GM21717 (cell line): ENCODE data around the gene GRIP1.

Experiments used
- ATAC-seq: cut with Tn5 transposase; IDR thresholded peaks from one replicate; pipeline ENCODE4 v1.9.1; 2021; ENCODE audit warnings: mild to moderate bottlenecking, moderate library complexity; ENCODE audit not compliant: unreplicated experiment

Gene GRIP1

GRCh38 chr12:66694666-66695613 lies 16.1 kb upstream of the GRIP1 start:
- no peak for ATAC-seq

DNA sequence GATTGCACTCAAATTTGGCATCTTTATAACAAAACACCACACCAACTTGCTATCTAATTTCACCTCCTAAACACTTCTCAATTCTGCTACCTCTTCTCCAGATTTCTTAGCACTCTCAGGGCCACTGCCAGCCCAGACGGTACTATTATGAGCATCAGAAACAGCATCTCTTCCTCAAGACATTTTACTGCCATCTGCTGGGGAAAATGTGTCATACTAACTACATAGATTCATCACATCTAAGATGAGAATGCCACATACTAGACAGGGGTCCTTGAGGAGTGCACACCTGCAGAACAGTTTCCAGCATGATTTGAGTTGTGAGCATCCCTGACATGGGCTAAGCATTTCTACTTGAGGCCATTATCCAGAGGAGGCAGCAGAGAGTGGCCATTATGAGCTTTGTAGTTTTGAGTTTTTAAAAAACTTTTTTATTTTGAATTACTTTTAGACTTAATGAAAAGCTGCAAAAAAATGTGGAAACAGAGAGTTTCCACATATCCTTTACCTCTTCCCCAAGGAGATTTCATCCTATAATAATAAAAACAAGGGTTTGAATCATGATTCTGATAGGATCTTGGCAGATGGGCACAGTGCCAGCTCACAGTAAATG lies 15.1 kb upstream of the GRIP1 start:
- peak; percentile 68 for ATAC-seq

DNA sequence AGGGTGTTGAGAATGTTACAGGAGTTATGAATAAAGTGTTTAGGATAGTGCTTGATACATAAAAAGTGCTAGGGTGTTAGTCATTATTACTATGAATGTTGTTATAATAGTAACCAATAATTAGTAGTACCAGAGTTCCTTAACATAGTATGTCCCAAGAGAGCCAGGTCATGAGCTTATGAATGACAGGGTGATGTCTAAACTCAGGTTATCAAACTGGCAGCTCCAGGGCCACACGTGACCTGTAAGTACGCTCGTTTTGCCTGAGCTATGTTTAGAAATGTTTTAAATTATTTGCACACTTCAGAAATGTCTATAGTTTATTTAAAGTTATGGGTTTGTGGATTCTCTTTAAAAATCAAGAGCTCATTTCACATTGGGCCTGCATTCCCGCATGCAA lies 14.1 kb upstream of the GRIP1 start:
- ATAC-seq: no peak

DNA sequence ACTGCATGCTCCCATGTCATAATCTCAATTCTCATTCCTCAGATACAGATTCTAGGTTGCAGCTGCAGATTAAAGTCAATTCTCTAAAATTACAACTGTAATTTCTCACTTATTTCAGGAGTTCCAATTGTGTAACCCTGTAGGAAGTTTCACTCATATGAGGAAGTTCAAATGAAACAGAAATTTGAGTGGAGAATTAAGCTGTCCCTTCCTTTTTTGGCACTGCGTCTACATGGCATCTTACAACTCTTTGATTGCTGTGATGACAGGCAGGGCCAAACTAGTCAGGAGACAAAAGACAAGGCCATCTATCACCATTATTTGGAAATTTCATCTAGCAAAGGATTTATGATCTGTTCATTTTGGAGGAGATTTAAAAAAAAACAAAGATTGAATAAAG lies 13.3 kb upstream of the GRIP1 start:
- no peak for ATAC-seq

- peak; percentile 75 for ATAC-seq
These were observed 10.1 kb upstream of the GRIP1 start for GRCh38 chr12:66688846-66689439.

DNA sequence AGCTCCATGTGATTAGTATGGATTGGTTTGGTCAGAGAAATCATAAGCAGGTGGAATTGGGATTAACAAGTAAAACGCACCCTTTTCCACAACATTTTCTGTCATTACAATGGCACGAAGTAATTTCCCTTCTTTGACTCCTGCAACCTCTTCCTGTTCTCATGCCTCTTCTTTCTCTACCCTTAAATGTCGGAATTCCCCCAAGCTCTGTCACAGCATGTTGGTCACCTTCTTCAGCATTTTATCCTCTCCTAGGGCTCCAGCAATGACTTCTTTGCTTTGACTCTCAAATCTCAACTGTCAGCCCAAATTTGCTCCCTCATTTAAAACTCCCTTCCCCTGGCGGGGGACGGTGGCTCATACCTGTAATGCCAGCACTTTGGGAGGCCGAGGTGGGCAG lies 5.3 kb upstream of the GRIP1 start:
- ATAC-seq: no peak

DNA sequence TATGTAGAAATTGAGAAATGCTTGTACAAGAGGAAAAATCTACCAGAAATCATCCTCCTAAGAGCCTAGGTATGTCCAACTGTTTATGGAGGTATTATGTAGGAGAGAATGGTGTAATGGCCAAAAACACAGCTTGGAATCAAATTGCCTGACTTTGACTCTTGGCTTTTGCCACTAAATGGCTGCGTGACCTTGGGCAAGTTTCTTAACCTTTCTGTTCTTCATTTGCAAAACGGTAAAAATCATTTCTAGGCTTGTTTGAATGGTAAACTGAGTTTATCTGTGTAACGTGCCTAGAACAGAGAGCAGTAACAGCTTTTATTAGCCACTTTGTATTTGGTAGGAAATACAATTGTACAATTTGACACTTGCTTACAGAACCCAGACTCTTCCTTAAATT lies 4.9 kb upstream of the GRIP1 start:
- ATAC-seq: no peak

DNA sequence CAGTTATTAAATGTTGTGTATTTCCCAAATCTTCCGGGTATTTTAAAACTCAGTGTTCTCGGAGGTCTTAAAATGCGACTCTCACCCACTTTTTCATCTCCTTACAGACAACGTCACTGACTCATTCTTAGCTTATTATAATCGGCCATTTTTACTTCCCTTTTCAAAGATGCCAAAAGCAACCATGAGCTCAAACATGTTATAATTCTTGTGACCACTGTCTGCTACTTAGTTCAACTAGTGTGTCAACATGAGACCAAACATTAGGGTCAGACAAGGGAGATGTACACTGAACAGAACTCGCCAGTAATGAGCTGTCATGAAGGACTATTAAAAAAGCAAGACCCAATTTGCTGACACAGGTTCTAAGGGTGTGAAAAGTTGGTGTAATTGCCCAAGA lies 4.2 kb upstream of the GRIP1 start:
- ATAC-seq: no peak

- no peak for ATAC-seq
These were observed 697 bp upstream of the GRIP1 start for GRCh38 chr12:66679461-66680084.

GRCh38 chr12:66676241-66676640 lies 2.6 kb downstream of the GRIP1 start:
- ATAC-seq: no peak

- no peak for ATAC-seq
These were observed 4.3 kb downstream of the GRIP1 start for GRCh38 chr12:66674495-66675122.

DNA sequence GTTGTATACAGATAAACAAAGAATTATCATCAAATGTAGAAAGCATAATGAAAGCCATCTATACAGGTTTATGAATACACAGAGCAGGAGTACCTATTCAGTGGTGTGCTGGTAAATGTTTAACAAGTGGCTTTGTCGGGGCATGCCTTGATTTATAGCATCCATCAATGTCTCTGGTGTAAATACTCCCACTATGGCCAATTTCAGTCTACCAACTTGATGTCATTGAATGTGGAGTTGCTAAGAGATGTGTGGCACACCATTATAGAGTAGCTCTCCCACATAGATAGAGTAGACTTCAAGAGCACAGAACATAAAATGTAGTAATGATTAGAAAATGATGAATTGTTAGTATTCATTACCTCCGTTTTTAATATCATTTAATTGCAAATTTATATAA lies 9.3 kb downstream of the GRIP1 start:
- no peak for ATAC-seq

GRCh38 chr12:66668311-66668710 lies 10.6 kb downstream of the GRIP1 start:
- no peak for ATAC-seq

DNA sequence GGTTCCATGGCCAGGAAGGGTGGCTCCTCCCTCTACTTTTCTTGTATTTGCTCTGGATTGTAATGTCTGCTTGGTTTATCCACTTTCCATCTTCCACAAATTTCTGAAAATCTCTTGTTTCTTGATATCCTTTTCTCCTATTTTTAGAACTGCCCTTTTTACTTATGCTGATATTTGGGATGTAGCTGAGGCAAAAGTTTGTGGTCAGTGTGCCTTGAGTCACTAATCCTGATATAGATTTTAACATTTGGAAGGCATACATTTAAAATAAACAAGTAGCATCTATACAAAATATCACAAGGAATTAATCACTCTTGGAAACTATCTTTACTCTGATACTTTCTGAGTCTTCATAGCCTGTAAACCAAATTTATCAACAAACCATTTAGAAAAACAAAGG lies 11.0 kb downstream of the GRIP1 start:
- ATAC-seq: no peak

- no peak for ATAC-seq
These were observed 12.4 kb downstream of the GRIP1 start for GRCh38 chr12:66666481-66666880.

GRCh38 chr12:66665435-66665985 lies 13.4 kb downstream of the GRIP1 start:
- ATAC-seq: no peak

- no peak for ATAC-seq
These were observed 14.8 kb downstream of the GRIP1 start for GRCh38 chr12:66664076-66664475.

- ATAC-seq: no peak
These were observed 15.3 kb downstream of the GRIP1 start for GRCh38 chr12:66663611-66664010.

DNA sequence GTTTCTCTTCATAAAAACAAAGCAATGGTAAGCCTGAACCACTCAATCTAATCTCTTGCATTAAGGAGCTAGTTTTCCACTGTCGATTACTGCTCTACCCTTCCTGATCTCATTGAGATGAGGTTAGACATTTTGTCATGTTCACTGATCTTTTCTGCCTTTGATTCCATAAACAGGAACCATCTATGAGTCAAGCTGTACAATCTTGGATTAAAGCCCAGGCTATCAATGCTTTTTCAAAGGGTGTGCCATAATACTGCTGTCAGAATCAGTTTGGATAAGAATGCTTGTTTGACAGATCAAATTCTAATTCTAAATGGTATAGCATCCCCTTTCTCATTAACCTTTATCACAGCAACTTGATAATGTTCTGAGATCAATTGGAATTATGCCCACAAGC lies 16.1 kb downstream of the GRIP1 start:
- no peak for ATAC-seq

GRCh38 chr12:66662179-66662578 lies 16.7 kb downstream of the GRIP1 start:
- ATAC-seq: no peak

- ATAC-seq: no peak
These were observed 17.5 kb downstream of the GRIP1 start for GRCh38 chr12:66661357-66661756.
